GM06990 (cell line): Measurements from ENCODE around the gene TRERF1.

Experiments used
- DNase-seq: peaks from one replicate; pipeline ENCODE4 v3.0.0-alpha.2; 2011; ENCODE audit not compliant: insufficient read length; ENCODE audit errors: extremely low read depth
- H3K27me3 ChIP-seq: replicated peaks from 2 replicates; pipeline ENCODE4 v1.6.0; 2011; ENCODE audit warnings: low read length; ENCODE audit not compliant: control insufficient read depth, insufficient read depth
- H3K36me3 ChIP-seq: 2 replicates; pipeline ENCODE4 v1.5.1; 2011; ENCODE audit warnings: low read length; ENCODE audit not compliant: control insufficient read depth, insufficient read depth
- H3K4me3 ChIP-seq: replicated peaks from 2 replicates; pipeline ENCODE4 v1.5.1; 2011; ENCODE audit warnings: low read depth, mild to moderate bottlenecking, control low read depth, low read length
- TF ChIP-seq, protein P1 (sequence below): IDR thresholded peaks from 2 replicates; pipeline ENCODE4 v1.5.1; 2011; ENCODE audit warnings: low read length, control low read depth, mild to moderate bottlenecking, inconsistent platforms; ENCODE audit not compliant: insufficient read depth, poor library complexity, severe bottlenecking

Gene TRERF1

DNA sequence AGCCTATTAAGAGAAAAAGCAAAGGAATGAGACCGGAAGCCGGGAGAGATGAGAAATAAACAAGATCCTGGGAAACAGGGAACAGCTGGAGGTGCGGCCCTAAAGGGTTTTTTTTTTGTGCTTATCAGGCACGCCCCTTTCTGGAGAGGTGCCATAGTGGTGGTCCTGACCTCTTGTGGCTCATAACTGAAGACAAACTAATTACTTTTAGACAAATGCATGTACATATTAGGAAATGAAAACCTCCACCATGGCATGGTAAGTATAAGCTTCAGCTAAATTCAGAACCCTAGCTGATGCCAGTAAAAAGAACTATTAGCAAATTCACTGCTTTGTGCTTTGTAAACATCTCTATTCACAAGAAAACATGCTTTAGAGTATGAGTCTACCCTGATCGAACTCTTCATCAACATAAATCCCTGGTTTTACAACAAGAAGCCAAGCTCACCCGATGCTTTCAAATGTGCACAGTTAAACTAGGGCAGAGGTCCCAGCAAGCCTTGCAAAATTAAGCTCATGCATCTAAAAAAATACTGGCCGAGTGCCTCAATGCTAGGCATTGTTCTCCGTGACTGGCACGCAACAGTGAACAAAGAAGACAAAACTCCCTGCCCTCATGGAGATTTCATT is 137.7 kb downstream of the TRERF1 start:
- TF ChIP-seq, protein P1, sequence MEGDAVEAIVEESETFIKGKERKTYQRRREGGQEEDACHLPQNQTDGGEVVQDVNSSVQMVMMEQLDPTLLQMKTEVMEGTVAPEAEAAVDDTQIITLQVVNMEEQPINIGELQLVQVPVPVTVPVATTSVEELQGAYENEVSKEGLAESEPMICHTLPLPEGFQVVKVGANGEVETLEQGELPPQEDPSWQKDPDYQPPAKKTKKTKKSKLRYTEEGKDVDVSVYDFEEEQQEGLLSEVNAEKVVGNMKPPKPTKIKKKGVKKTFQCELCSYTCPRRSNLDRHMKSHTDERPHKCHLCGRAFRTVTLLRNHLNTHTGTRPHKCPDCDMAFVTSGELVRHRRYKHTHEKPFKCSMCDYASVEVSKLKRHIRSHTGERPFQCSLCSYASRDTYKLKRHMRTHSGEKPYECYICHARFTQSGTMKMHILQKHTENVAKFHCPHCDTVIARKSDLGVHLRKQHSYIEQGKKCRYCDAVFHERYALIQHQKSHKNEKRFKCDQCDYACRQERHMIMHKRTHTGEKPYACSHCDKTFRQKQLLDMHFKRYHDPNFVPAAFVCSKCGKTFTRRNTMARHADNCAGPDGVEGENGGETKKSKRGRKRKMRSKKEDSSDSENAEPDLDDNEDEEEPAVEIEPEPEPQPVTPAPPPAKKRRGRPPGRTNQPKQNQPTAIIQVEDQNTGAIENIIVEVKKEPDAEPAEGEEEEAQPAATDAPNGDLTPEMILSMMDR = no peak
- Histone ChIP-seq H3K4me3 (no peak overlapping the region), H3K27me3 (no peaks in the 10 kb centered on the region), H3K36me3 (no peaks in the 10 kb centered on the region)
- no peak for DNase-seq

DNA sequence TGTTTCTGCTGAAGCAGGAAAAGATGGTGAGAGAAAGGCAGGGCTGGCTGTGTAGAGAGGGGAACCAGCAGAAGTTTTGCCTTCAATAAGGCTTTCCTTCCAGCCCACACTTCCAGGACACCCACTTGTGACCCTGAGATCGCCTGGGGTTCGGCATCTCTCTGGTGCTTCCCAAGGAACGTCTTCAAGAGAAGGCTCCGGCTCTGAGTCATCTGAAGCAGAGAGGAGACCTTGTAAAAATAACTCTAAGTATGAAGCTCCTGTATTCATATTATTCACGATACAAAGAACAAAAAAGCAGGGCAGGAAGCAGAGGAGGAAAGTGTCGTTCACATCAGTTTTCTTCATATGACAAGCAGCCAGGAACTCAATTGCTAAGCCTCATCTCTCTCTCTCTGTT is 138.7 kb downstream of the TRERF1 start:
- TF ChIP-seq, protein P1 = no peak
- no peaks in the 10 kb centered on the region for H3K36me3 ChIP-seq
- no peak for DNase-seq
- H3K27me3 ChIP-seq = no peaks in the 10 kb centered on the region
- no peak overlapping the region for H3K4me3 ChIP-seq

DNA sequence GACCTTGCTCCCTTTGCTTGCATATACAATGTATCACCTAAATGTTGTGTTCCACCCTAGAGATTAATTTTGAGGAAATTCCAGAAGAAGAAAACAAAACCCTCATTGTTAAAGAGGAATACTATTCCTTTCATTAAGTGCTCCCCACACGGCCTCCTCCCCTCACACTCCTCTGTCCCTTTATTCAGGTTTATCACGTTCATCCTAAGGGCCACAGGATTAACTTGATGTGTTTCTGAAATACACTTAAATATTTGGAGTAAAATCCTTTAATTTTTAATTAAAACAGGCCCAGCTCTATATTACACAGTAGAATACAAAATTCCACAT is 144.6 kb downstream of the TRERF1 start:
- H3K4me3 ChIP-seq = no peak overlapping the region

DNA sequence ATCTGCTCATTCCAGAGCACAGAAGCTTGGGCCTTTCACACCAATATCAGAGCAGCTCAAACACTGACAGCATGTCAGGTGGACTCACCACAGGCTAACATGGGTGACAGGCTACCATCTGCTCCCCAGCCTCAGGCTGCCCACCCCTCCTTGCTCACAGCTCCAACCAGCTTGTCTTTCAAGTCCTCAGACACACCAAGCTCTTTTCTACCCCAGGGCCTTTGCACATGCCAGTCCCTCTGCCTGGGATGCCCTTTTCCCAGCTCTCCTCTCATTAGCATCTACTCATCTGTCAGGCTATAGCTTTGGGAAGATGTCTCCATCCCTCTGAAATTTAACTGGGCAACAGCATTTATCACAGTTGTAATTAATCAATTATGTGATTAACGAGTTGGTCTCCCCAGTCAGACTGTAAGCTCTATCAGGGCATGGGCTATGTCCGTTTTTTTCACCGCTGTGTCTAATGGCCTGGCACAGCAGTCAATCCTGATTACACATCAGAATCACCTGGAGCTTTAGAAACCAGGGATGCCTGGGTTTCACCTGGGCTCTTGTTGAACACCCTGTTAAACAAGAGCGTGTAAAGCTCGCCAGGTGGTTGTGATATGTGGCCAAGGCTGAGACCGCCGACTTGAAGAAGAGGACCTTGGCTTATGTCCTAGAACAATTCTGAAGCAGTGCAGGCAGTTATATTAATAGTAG is 145.1 kb downstream of the TRERF1 start:
- DNase-seq = no peak
- no peaks in the 10 kb centered on the region for H3K36me3 ChIP-seq
- H3K27me3 ChIP-seq = no peaks in the 10 kb centered on the region
- H3K4me3 ChIP-seq = no peak overlapping the region
- TF ChIP-seq, protein P1 = no peak

More for the DNA sequence above, 144.6 kb downstream of the TRERF1 start:
- TF ChIP-seq, protein P1 = no peak
- Histone ChIP-seq H3K27me3 (no peaks in the 10 kb centered on the region), H3K36me3 (no peaks in the 10 kb centered on the region)
- no peak for DNase-seq

DNA sequence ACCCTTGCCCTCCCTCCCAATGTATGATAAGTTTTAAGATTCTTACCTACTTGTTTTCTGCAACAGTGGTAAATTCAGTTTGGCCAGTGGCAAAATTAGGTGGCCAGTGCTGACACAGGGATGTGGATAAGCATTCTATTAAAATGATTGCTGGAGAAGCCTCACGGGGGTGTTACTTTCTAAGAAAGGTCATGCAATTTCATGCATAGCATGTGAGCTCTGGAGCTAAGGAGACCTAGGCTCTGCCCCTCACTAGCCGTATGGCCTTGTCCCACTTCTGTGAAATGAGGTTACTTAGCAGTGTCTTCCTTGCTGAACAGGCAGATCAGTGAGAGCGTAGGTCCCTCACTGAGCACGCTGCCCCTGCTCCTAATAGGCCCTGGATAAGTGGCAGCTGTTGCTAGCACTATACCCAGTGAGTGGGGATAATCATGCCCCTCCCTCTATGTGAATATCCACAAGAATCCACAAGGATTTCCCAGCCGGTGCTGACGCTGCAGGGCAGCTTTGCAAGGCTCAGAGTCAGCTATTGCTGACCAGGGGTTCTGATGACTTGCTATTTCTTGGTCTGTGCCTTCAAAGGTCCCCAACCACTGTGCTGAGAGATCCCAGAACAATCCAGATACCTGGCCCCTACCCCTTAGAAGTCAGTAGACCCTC is 147.5 kb downstream of the TRERF1 start:
- no peaks in the 10 kb centered on the region for H3K27me3 ChIP-seq
- no peak for DNase-seq
- TF ChIP-seq, protein P1 = no peak
- H3K4me3 ChIP-seq = no peak overlapping the region
- H3K36me3 ChIP-seq = no peaks in the 10 kb centered on the region; the same call in 1 of the 2 replicates
